Effector memory CD4-positive, alpha-beta T cell (primary cell): ENCODE data around the gene NT5DC2.
A peak's percentile ranks its signal among the peaks of the same experiment; 100 is the strongest.

Experiments
- DNase-seq, 3 donors: peaks; one replicate each; pipeline ENCODE4 v3.0.0-alpha.2; 2020
- H3K27ac ChIP-seq: 2 replicates; pipeline ENCODE4 v1.7.0; 2013; ENCODE audit warnings: mild to moderate bottlenecking, low read length, moderate library complexity; ENCODE audit not compliant: insufficient read depth, poor library complexity, severe bottlenecking
- H3K27me3 ChIP-seq: replicated peaks from 2 replicates; pipeline ENCODE4 v1.7.0; 2013; ENCODE audit warnings: mild to moderate bottlenecking, low read length; ENCODE audit not compliant: insufficient read depth, control insufficient read depth, poor library complexity, severe bottlenecking
- H3K36me3 ChIP-seq: 2 replicates; pipeline ENCODE4 v1.7.0; 2013; ENCODE audit warnings: mild to moderate bottlenecking, low read length, moderate library complexity; ENCODE audit not compliant: control insufficient read depth, insufficient read depth
- H3K4me1 ChIP-seq: 2 replicates; pipeline ENCODE4 v1.7.0; 2013; ENCODE audit warnings: low read length, mild to moderate bottlenecking; ENCODE audit not compliant: control insufficient read depth, insufficient read depth, poor library complexity, severe bottlenecking
- H3K4me3 ChIP-seq: 2 replicates; pipeline ENCODE4 v1.7.0; 2013; ENCODE audit warnings: low read length, low read depth, mild to moderate bottlenecking; ENCODE audit not compliant: insufficient read depth, poor library complexity, severe bottlenecking
- H3K9me3 ChIP-seq: 2 replicates; pipeline ENCODE4 v1.7.0; 2013; ENCODE audit warnings: mild to moderate bottlenecking, low read length, moderate library complexity; ENCODE audit not compliant: control insufficient read depth

Gene NT5DC2

DNA sequence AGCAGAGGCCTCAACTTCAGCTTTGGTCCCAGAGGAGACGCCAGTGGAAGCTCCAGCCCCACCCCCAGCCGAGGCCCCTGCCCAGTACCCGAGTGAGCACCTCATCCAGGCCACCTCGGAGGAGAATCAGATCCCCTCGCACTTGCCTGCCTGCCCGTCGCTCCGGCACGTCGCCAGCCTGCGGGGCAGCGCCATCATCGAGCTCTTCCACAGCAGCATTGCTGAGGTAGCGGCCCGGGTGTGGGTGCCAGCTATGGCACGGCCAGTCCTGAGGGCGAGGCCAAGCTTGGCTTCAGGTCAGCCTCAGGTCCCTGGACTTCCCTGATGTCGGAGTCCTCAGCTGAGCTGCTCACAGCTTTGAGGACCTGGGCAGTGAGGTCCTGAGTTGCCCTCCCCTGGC is 44.2 kb downstream of the NT5DC2 start:
- no peaks in the 10 kb centered on the region for H3K4me1 ChIP-seq
- H3K4me3 ChIP-seq: no peak overlapping the region
- H3K9me3 ChIP-seq: no peaks in the 10 kb centered on the region
- peaks cover 76% of the 10 kb centered on the region for H3K36me3 ChIP-seq
- no peaks in the 10 kb centered on the region for H3K27me3 ChIP-seq
- DNase-seq: no peak
- no peak overlapping the region for H3K27ac ChIP-seq

DNA sequence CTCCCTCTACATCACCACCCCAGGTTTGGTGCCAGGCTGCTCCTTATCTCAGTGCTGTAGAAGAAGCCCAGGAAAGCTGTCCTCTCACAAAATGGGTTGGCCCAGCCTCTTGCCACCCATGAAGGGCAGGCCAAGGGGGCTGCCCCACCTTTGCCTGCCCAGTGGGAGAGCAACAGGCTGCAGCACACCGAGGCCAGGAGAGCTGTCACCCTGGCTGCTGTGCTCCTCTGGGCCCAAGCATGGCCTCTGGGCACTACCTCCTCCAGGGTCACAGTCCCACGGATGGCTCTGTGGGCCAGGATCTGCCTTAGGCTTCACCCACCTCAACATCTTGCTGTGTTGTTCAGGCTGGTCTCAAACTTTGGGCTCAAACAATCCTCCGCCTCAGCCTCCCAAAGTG is 44.9 kb downstream of the NT5DC2 start:
- Histone ChIP-seq H3K36me3 (peaks cover 77% of the 10 kb centered on the region), H3K27ac (no peak overlapping the region), H3K9me3 (no peaks in the 10 kb centered on the region), H3K4me1 (no peaks in the 10 kb centered on the region), H3K4me3 (no peak overlapping the region), H3K27me3 (no peaks in the 10 kb centered on the region)
- no peak for DNase-seq

- Histone ChIP-seq H3K27me3 (no peaks in the 10 kb centered on the region), H3K36me3 (peaks cover 79% of the 10 kb centered on the region), H3K27ac (no peak overlapping the region), H3K4me3 (no peak overlapping the region), H3K9me3 (no peaks in the 10 kb centered on the region), H3K4me1 (no peaks in the 10 kb centered on the region)
- DNase-seq: no peak
Observed at GRCh38 chr3:52487788-52488691, 45.6 kb downstream of the NT5DC2 start.

DNA sequence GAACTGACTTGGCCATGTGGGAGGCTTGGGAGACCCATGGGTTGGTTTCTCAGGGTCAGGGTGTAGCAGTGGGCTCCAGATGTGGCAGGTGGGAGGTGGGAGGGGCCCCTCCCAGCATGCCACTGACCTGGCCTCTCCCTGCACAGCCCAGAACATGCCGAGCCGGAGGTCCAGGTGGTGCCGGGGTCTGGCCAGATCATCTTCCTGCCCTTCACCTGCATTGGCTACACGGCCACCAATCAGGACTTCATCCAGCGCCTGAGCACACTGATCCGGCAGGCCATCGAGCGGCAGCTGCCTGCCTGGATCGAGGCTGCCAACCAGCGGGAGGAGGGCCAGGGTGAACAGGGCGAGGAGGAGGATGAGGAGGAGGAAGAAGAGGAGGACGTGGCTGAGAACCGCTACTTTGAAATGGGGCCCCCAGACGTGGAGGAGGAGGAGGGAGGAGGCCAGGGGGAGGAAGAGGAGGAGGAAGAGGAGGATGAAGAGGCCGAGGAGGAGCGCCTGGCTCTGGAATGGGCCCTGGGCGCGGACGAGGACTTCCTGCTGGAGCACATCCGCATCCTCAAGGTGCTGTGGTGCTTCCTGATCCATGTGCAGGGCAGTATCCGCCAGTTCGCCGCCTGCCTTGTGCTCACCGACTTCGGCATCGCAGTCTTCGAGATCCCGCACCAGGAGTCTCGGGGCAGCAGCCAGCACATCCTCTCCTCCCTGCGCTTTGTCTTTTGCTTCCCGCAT is 46.4 kb downstream of the NT5DC2 start:
- no peak for DNase-seq
- Histone ChIP-seq H3K27me3 (no peaks in the 10 kb centered on the region), H3K36me3 (peaks cover 78% of the 10 kb centered on the region), H3K4me3 (no peak overlapping the region), H3K27ac (no peak overlapping the region), H3K9me3 (no peaks in the 10 kb centered on the region), H3K4me1 (no peaks in the 10 kb centered on the region)

DNA sequence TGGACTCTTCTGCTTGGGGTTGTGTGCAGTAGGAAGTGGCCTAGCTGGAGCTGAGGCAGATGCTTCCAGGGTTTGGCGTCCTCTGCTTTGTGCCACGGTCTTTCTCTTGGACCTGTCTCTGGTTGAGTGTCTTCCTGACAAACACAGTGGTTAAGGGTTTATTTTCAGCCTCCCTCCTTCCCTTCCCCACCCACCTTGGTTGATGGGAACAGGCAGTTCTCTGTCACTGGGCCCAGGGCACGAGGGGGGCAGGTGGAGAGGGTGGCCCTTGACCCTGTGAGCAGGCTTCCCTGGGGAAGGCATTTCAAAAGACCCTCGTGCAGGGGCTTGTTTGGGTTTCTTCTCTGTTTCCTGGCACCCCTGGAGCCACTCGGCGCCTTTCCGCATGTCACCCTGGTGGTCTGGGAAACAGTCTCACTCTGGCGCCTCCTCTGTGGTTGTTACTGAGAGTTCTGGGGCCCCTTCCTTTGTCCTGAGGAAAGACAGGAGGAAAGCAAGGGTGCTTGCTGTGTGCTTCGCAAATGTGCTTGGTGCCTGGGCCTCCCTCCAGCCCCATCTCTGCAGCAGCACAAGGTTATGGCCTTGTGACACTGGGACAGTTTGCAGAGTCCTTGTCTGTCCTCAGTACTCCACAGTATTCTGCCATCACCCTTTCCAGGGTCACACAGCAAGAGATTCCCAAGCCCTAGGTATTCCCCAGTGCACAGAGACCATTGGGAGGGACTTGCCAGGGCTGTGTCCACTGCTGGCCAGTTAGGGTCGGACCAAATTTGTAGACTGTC is 48.8 kb downstream of the NT5DC2 start:
- no peak overlapping the region for H3K27ac ChIP-seq
- no peaks in the 10 kb centered on the region for H3K27me3 ChIP-seq
- H3K36me3 ChIP-seq: peaks cover 78% of the 10 kb centered on the region
- H3K4me3 ChIP-seq: no peak overlapping the region
- no peak for DNase-seq
- H3K4me1 ChIP-seq: no peaks in the 10 kb centered on the region
- no peaks in the 10 kb centered on the region for H3K9me3 ChIP-seq

- no peak for DNase-seq
Observed at GRCh38 chr3:52483577-52484381, 49.9 kb downstream of the NT5DC2 start.

DNA sequence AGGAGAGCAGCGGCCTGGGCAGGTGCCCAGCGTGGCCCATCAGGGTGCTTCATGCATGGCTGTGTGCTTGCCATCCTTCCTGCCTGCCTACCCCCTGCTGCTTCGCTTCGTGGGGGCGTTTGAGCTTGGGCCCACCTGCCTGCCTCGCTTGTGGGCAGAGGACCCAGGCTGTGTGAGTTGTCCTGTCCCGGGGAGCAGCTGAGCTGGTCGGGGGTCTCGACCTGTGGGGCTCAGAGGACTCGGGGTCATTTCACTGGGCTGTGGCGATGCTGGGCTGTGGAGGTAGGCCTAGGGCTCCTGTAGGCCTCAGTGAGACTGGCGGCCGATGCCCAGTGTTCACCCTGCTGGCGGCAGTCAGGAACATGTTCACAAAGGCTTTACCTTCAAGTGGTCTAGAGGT is 50.6 kb downstream of the NT5DC2 start:
- H3K36me3 ChIP-seq: peaks cover 81% of the 10 kb centered on the region
- H3K4me3 ChIP-seq: no peak overlapping the region
- DNase-seq: no peak
- H3K9me3 ChIP-seq: no peaks in the 10 kb centered on the region
- H3K27me3 ChIP-seq: no peaks in the 10 kb centered on the region
- H3K4me1 ChIP-seq: no peaks in the 10 kb centered on the region
- H3K27ac ChIP-seq: no peak overlapping the region

More at GRCh38 chr3:52483577-52484381, 49.9 kb downstream of the NT5DC2 start:
- H3K4me3 ChIP-seq: no peak overlapping the region
- no peak overlapping the region for H3K27ac ChIP-seq
- H3K4me1 ChIP-seq: no peaks in the 10 kb centered on the region
- H3K27me3 ChIP-seq: no peaks in the 10 kb centered on the region
- H3K36me3 ChIP-seq: peaks cover 78% of the 10 kb centered on the region
- H3K9me3 ChIP-seq: no peaks in the 10 kb centered on the region

DNA sequence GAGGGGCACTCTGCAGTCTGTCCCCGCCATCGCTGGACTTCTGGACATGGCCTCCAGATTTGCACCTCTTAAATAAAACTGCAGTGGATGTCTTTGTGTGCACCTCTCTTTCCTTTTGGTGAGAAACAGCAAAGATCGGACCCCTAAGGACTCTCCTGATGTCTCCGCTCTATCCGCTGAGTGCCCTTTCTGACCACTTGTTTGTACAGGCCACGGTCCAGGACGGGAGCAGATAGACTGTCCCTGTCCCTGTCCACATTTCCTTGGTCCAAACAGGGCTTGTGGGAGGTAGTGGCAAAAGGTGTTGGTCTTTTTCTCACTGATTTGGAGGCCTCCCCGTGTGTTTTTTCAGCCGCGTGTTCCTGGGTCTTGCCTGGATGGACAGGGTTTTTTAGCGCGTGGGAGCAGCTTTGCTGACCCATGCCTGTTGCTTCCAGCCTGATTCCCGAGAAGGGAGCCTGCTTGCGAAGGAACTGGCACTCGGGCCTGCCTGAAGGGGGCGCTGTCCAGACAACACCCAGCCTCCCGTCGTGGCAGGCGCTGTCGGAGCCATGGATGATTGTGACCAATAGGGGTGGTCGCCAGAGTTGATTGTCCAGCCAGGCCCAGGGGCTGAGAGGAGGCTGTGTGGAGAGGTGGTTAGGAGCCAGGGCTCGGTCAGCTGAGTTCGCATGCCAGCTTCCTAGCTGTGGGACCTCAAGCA is 51.7 kb downstream of the NT5DC2 start:
- peak in 1 of 3 donors; percentile 4 for DNase-seq
- Histone ChIP-seq H3K4me1 (no peaks in the 10 kb centered on the region), H3K36me3 (peaks cover 82% of the 10 kb centered on the region)

More for the DNA sequence above, 51.7 kb downstream of the NT5DC2 start:
- H3K9me3 ChIP-seq: no peaks in the 10 kb centered on the region
- H3K4me3 ChIP-seq: no peak overlapping the region
- H3K27ac ChIP-seq: no peak overlapping the region
- H3K27me3 ChIP-seq: no peaks in the 10 kb centered on the region
